ENCODE data around the gene RNU2-63P.

DNA sequence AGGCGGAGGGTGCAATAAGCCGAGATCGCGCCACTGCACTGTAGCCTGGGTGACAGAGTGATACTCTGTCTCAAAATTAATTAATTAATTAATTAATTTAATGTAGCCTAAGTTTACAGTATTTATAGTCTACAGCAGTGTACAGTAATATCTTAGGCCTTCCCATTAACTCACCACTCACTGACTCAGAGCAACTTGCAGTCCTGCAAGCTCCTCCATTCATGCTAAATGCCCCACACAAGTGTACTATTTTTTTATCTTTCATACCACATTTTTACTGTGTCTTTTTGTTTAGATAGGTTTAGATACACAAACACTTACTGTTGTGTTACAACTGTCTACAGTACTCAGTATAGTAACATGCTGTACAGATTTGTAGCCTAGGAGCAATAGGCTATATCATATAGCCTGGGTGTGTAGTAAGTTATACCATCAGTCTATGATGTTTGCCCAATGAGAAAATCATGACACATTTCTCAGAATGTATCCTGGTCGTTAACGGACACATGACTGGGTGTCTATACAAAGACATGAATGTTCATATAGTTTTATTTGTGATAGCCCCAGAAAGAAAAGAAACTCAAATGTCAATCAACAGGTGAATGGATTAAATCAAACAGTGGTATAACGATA is 15.8 kb upstream of the RNU2-63P start:
- TF ChIP-seq POLR2A (IDR thresholded peaks at IDR 0.05): no peak
- TF ChIP-seq CTCF (IDR thresholded peaks at IDR 0.05): no peak
- no peak for TF ChIP-seq POLR2AphosphoS5 (IDR thresholded peaks at IDR 0.05)

All from transverse colon (tissue), 4 donors.